Endothelial cell (in vitro differentiated cells): ENCODE data around the gene CELF1. TPM values are rescaled to one million over a fixed set of nuclear protein-coding genes. Genes with fewer than 3 reads are reported as not detected.
"Not testable (repeated sequence)": the region's sequence is repeated elsewhere in the genome, so short reads cannot be mapped to it uniquely, and the experiment has no call there.

Experiments used
- DNase-seq: peaks from one replicate; pipeline ENCODE4 v3.0.0; 2021; ENCODE audit warnings: low spot score
- H3K27ac Mint-ChIP-seq: one replicate; pipeline ENCODE4 v1.8.0; 2021; ENCODE audit warnings: mixed read lengths, inconsistent platforms; ENCODE audit not compliant: unreplicated experiment
- H3K27me3 Mint-ChIP-seq: one replicate; pipeline ENCODE4 v1.8.0; 2021; ENCODE audit warnings: mild to moderate bottlenecking, moderate library complexity, mixed read lengths, inconsistent platforms; ENCODE audit not compliant: unreplicated experiment
- H3K36me3 Mint-ChIP-seq: one replicate; pipeline ENCODE4 v1.8.0; 2021; ENCODE audit warnings: mild to moderate bottlenecking, low read depth, mixed read lengths, inconsistent platforms; ENCODE audit not compliant: unreplicated experiment
- H3K4me1 Mint-ChIP-seq: one replicate; pipeline ENCODE4 v1.8.0; 2021; ENCODE audit warnings: mild to moderate bottlenecking, mixed read lengths, inconsistent platforms; ENCODE audit not compliant: unreplicated experiment
- H3K4me3 Mint-ChIP-seq: one replicate; pipeline ENCODE4 v1.8.0; 2021; ENCODE audit warnings: mild to moderate bottlenecking, mixed read lengths, inconsistent platforms; ENCODE audit not compliant: unreplicated experiment
- H3K9me3 Mint-ChIP-seq: one replicate; pipeline ENCODE4 v1.8.0; 2021; ENCODE audit warnings: mixed read lengths, inconsistent platforms; ENCODE audit not compliant: unreplicated experiment
- CTCF ChIP-seq: fragments of 200-600 bp; sonication (generic); IDR thresholded peaks from one replicate; pipeline ENCODE4 v1.5.0; 2021; ENCODE audit warnings: antibody characterized with exemption; ENCODE audit not compliant: unreplicated experiment
- total RNA-seq: library from RNA; stranded (reverse); fragmentation: NEBNext Ultra II Directional; extraction: Animal tissue kit (Norgen Biotek cat#: 25700); gene quantifications from one replicate; pipeline ENCODE4 v1.2.1, GENCODE V29; 2021; ENCODE audit not compliant: unreplicated experiment

The CELF1 gene
- total RNA-seq, 1 donor from 2014 or later: 162 TPM

GRCh38 chr11:47565340-47566148 lies 12.6 kb upstream of the CELF1 start, which contains the start of gene PTPMT1:
Gene PTPMT1, plus strand, starts transcription at chr11:47565599. Its CDS starts 24 bp downstream, at chr11:47565623.
- peaks cover 9% of the 10 kb centered on the region for H3K4me1 Mint-ChIP-seq

GRCh38 chr11:47564933-47565339 lies 12.0 kb upstream of the CELF1 start:
- TF ChIP-seq CTCF: no peak
- no peak overlapping the region for H3K27ac Mint-ChIP-seq
- peaks cover 9% of the 10 kb centered on the region for H3K4me1 Mint-ChIP-seq
- H3K4me3 Mint-ChIP-seq: peak overlapping the region; percentile 74
- peaks cover 3% of the 10 kb centered on the region for H3K27me3 Mint-ChIP-seq
- H3K9me3 Mint-ChIP-seq: no peaks in the 10 kb centered on the region
- no peak for DNase-seq
- peaks cover 5% of the 10 kb centered on the region for H3K36me3 Mint-ChIP-seq

More at GRCh38 chr11:47565340-47566148, 12.6 kb upstream of the CELF1 start, which contains the start of gene PTPMT1:
- Mint-ChIP-seq H3K4me3 (peak within 1 kb of the TSS; percentile 88), H3K27ac (no peak within 1 kb of the TSS), H3K36me3 (peaks cover 5% of the 10 kb centered on the region), H3K9me3 (no peaks in the 10 kb centered on the region), H3K27me3 (peaks cover 3% of the 10 kb centered on the region)
- TF ChIP-seq CTCF: no peak
- peak; percentile 69 for DNase-seq

- H3K4me3 Mint-ChIP-seq, H3K36me3 Mint-ChIP-seq, H3K9me3 Mint-ChIP-seq, H3K27me3 Mint-ChIP-seq, H3K4me1 Mint-ChIP-seq, DNase-seq, H3K27ac Mint-ChIP-seq: not testable (repeated sequence)
Observed at GRCh38 chr11:47564366-47564765, 11.4 kb upstream of the CELF1 start.

GRCh38 chr11:47562393-47562792 lies 9.5 kb upstream of the CELF1 start:
- not testable (repeated sequence) for H3K36me3 Mint-ChIP-seq, H3K27me3 Mint-ChIP-seq, DNase-seq, H3K27ac Mint-ChIP-seq, H3K9me3 Mint-ChIP-seq, H3K4me3 Mint-ChIP-seq, H3K4me1 Mint-ChIP-seq

- Mint-ChIP-seq H3K36me3 (no peaks in the 10 kb centered on the region), H3K4me1 (peaks cover 3% of the 10 kb centered on the region), H3K9me3 (no peaks in the 10 kb centered on the region), H3K27ac (no peak overlapping the region), H3K4me3 (no peak overlapping the region), H3K27me3 (peaks cover 3% of the 10 kb centered on the region)
- no peak for DNase-seq
- no peak for TF ChIP-seq CTCF
Observed at GRCh38 chr11:47560426-47560825, 7.5 kb upstream of the CELF1 start.

- H3K4me3 Mint-ChIP-seq: no peak overlapping the region
- no peaks in the 10 kb centered on the region for H3K9me3 Mint-ChIP-seq
- no peaks in the 10 kb centered on the region for H3K36me3 Mint-ChIP-seq
- H3K4me1 Mint-ChIP-seq: no peaks in the 10 kb centered on the region
- no peak overlapping the region for H3K27ac Mint-ChIP-seq
- no peak for TF ChIP-seq CTCF
- H3K27me3 Mint-ChIP-seq: peaks cover 3% of the 10 kb centered on the region
- no peak for DNase-seq
Observed at GRCh38 chr11:47558695-47559094, 5.8 kb upstream of the CELF1 start.

- not testable (repeated sequence) for H3K9me3 Mint-ChIP-seq, H3K4me1 Mint-ChIP-seq, DNase-seq, H3K36me3 Mint-ChIP-seq, H3K27me3 Mint-ChIP-seq, H3K4me3 Mint-ChIP-seq, H3K27ac Mint-ChIP-seq
Observed at GRCh38 chr11:47557004-47557403, 4.1 kb upstream of the CELF1 start.
